BLaER1 (cell line): Measurements from ENCODE around the gene CUTA.
A peak's percentile ranks its signal among the peaks of the same experiment; 100 is the strongest.

ENCODE experiments used
- H3K27ac ChIP-seq: shearing (Covaris generic); formaldehyde crosslinking; 2 replicates; pipeline ENCODE4 v1.8.1; 2022
- H3K27me3 ChIP-seq: shearing (Covaris generic); formaldehyde crosslinking; 2 replicates; pipeline ENCODE4 v1.8.1; 2022
- H3K36me3 ChIP-seq: shearing (Covaris generic); formaldehyde crosslinking; 2 replicates; pipeline ENCODE4 v1.8.1; 2022
- H3K4me1 ChIP-seq: shearing (Covaris generic); formaldehyde crosslinking; 2 replicates; pipeline ENCODE4 v1.8.1; 2022
- H3K4me2 ChIP-seq: shearing (Covaris generic); formaldehyde crosslinking; 2 replicates; pipeline ENCODE4 v1.8.1; 2022
- H3K4me3 ChIP-seq: shearing (Covaris generic); formaldehyde crosslinking; 2 replicates; pipeline ENCODE4 v1.8.1; 2022
- H3K9ac ChIP-seq: shearing (Covaris generic); formaldehyde crosslinking; 2 replicates; pipeline ENCODE4 v1.8.1; 2022
- H3K9me3 ChIP-seq: shearing (Covaris generic); formaldehyde crosslinking; 2 replicates; pipeline ENCODE4 v1.8.1; 2022
- H4K20me1 ChIP-seq: shearing (Covaris generic); formaldehyde crosslinking; 2 replicates; pipeline ENCODE4 v1.8.1; 2022
- Cebpa-rat ChIP-seq: shearing (Covaris generic); IDR thresholded peaks from 2 replicates; pipeline ENCODE4 v1.8.1; 2022

Gene CUTA

GRCh38 chr6:33425668-33426577 is 8.0 kb upstream of the CUTA start:
- Histone ChIP-seq H3K27ac (peak overlapping the region; percentile 77), H3K36me3 (no peaks in the 10 kb centered on the region; the same call in 1 of the 2 replicates), H3K4me2 (peak overlapping the region; percentile 87), H3K4me3 (peak overlapping the region; percentile 69), H3K4me1 (peaks cover 56% of the 10 kb centered on the region), H3K27me3 (peaks cover 4% of the 10 kb centered on the region; the same call in 1 of the 2 replicates), H3K9me3 (no peaks in the 10 kb centered on the region), H3K9ac (peak overlapping the region; percentile 82), H4K20me1 (peaks cover 7% of the 10 kb centered on the region; the same call in 1 of the 2 replicates)
- TF ChIP-seq Cebpa-rat, result no peak

GRCh38 chr6:33424855-33425667 is 7.2 kb upstream of the CUTA start:
- no peak for TF ChIP-seq Cebpa-rat
- peak overlapping the region; percentile 82 for H3K9ac ChIP-seq

GRCh38 chr6:33423777-33424176 is 5.9 kb upstream of the CUTA start:
- H3K4me3 ChIP-seq, result no peak overlapping the region
- peak overlapping the region; percentile 87; the same call in 1 of the 2 replicates for H3K4me2 ChIP-seq
- no peaks in the 10 kb centered on the region; the same call in 1 of the 2 replicates for H3K36me3 ChIP-seq
- H4K20me1 ChIP-seq, result no peaks in the 10 kb centered on the region
- H3K27me3 ChIP-seq, result peaks cover 4% of the 10 kb centered on the region; the same call in 1 of the 2 replicates
- peaks cover 46% of the 10 kb centered on the region for H3K4me1 ChIP-seq
- no peaks in the 10 kb centered on the region for H3K9me3 ChIP-seq
- TF ChIP-seq Cebpa-rat, result no peak
- H3K9ac ChIP-seq, result no peak overlapping the region
- no peak overlapping the region for H3K27ac ChIP-seq

More at GRCh38 chr6:33424855-33425667, 7.2 kb upstream of the CUTA start:
- peaks cover 48% of the 10 kb centered on the region for H3K4me1 ChIP-seq
- peak overlapping the region; percentile 69 for H3K4me3 ChIP-seq
- no peaks in the 10 kb centered on the region for H3K9me3 ChIP-seq
- peak overlapping the region; percentile 87 for H3K4me2 ChIP-seq
- H4K20me1 ChIP-seq, result peaks cover under 1% of the 10 kb centered on the region; the same call in 1 of the 2 replicates
- peaks cover 4% of the 10 kb centered on the region; the same call in 1 of the 2 replicates for H3K27me3 ChIP-seq
- no peaks in the 10 kb centered on the region; the same call in 1 of the 2 replicates for H3K36me3 ChIP-seq
- H3K27ac ChIP-seq, result peak overlapping the region; percentile 77

- no peaks in the 10 kb centered on the region for H3K9me3 ChIP-seq
- no peak for TF ChIP-seq Cebpa-rat
- no peak overlapping the region for H3K27ac ChIP-seq
- no peak overlapping the region for H3K4me3 ChIP-seq
- H3K4me1 ChIP-seq, result peaks cover 48% of the 10 kb centered on the region
- peaks cover 12% of the 10 kb centered on the region for H4K20me1 ChIP-seq
- H3K27me3 ChIP-seq, result peaks cover 4% of the 10 kb centered on the region; the same call in 1 of the 2 replicates
- peak overlapping the region; percentile 19; the same call in 1 of the 2 replicates for H3K4me2 ChIP-seq
- peaks cover 2% of the 10 kb centered on the region for H3K36me3 ChIP-seq
- no peak overlapping the region for H3K9ac ChIP-seq
Measured at GRCh38 chr6:33421344-33421643, 3.4 kb upstream of the CUTA start.

GRCh38 chr6:33420491-33421343 is 2.8 kb upstream of the CUTA start:
- TF ChIP-seq Cebpa-rat, result no peak
- Histone ChIP-seq H3K4me2 (peak overlapping the region; percentile 45; the same call in 1 of the 2 replicates), H3K9me3 (no peaks in the 10 kb centered on the region), H3K4me1 (peaks cover 54% of the 10 kb centered on the region), H3K9ac (no peak overlapping the region), H3K4me3 (no peak overlapping the region), H3K27ac (no peak overlapping the region), H4K20me1 (peaks cover 17% of the 10 kb centered on the region), H3K36me3 (peaks cover 8% of the 10 kb centered on the region), H3K27me3 (peaks cover 4% of the 10 kb centered on the region; the same call in 1 of the 2 replicates)

DNA sequence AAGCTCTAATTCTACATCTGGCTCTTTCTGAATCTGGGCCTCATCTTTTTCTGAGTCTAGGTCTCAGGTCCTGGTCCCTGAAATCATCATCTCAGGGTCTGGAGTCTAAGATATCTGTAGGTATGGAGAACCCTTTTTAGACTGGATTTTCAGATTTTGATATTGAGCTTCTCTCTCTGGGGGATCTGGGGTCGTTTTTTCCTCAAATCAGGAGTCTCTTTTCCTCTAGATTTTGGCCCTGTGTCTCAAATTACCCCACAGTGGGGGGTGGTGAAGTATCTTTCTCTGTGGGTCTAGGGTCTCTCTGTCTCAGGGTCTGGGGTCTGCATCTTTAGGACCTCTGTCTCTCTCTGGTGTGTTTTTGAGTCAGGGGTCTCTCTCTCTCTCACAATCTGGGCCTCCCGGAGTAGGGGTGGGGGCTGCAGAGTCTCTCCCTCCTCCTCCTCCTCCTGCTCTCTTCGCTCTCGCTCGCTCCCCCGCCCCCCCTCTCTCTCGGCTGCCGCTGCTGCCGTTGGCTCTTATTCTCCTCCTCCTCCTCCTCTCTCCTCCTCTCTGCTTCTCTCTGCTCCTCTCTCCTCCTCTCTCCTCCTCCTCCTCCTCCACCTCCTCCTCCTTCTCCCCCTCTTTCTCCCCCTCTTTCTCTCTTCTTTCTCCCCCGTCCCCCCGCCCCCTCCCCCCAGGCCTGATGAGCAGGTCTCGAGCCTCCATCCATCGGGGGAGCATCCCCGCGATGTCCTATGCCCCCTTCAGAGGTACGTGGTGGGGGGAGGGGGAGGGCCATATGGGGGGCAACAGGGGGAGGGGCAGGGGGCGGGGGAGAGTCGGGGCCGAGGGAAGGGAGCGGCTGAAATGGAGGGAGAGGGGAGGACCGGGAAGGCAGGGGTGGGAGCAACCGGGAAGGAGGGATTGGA is 1.9 kb upstream of the CUTA start, which contains the start of gene SYNGAP1:
SYNGAP1 (plus strand) TSS at position 486 of the 911 bp plus-strand sequence; CDS start at position 686, 200 bp downstream.
- Histone ChIP-seq H3K4me1 (peaks cover 59% of the 10 kb centered on the region), H3K4me2 (peak within 1 kb of the TSS; percentile 91), H4K20me1 (peaks cover 26% of the 10 kb centered on the region), H3K9ac (peak within 1 kb of the TSS; percentile 67), H3K36me3 (peaks cover 17% of the 10 kb centered on the region), H3K4me3 (peak within 1 kb of the TSS; percentile 81; the same call in 1 of the 2 replicates), H3K9me3 (no peaks in the 10 kb centered on the region), H3K27me3 (peaks cover 4% of the 10 kb centered on the region; the same call in 1 of the 2 replicates), H3K27ac (peak within 1 kb of the TSS; percentile 86)
- TF ChIP-seq Cebpa-rat, result no peak

GRCh38 chr6:33418690-33419291 is 884 bp upstream of the CUTA start:
- TF ChIP-seq Cebpa-rat, result no peak
- H3K9ac ChIP-seq, result peak overlapping the region; percentile 70
- peaks cover 59% of the 10 kb centered on the region for H3K4me1 ChIP-seq
- peaks cover 4% of the 10 kb centered on the region; the same call in 1 of the 2 replicates for H3K27me3 ChIP-seq
- peak overlapping the region; percentile 91 for H3K4me2 ChIP-seq
- H3K36me3 ChIP-seq, result peaks cover 25% of the 10 kb centered on the region
- peak overlapping the region; percentile 81 for H3K4me3 ChIP-seq
- peak overlapping the region; percentile 86 for H3K27ac ChIP-seq
- H4K20me1 ChIP-seq, result peaks cover 29% of the 10 kb centered on the region
- H3K9me3 ChIP-seq, result no peaks in the 10 kb centered on the region
